Measurements from ENCODE around the gene STK17B. TPM values are rescaled to one million over a fixed set of nuclear protein-coding genes. Genes with fewer than 3 reads are reported as not detected.

STK17B gene
- total RNA-seq, 3 donors from 2014 or later: 51.7 to 85.8 (median 57.7) TPM

GRCh38 chr2:196205881-196206435, 34.6 kb upstream of the STK17B start:
- TF ChIP-seq, protein P1, sequence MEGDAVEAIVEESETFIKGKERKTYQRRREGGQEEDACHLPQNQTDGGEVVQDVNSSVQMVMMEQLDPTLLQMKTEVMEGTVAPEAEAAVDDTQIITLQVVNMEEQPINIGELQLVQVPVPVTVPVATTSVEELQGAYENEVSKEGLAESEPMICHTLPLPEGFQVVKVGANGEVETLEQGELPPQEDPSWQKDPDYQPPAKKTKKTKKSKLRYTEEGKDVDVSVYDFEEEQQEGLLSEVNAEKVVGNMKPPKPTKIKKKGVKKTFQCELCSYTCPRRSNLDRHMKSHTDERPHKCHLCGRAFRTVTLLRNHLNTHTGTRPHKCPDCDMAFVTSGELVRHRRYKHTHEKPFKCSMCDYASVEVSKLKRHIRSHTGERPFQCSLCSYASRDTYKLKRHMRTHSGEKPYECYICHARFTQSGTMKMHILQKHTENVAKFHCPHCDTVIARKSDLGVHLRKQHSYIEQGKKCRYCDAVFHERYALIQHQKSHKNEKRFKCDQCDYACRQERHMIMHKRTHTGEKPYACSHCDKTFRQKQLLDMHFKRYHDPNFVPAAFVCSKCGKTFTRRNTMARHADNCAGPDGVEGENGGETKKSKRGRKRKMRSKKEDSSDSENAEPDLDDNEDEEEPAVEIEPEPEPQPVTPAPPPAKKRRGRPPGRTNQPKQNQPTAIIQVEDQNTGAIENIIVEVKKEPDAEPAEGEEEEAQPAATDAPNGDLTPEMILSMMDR (IDR thresholded peaks at IDR 0.05): no peak
- peak in 1 of 3 donors; percentile 60 for TF ChIP-seq POLR2AphosphoS5 (IDR thresholded peaks at IDR 0.05)
- TF ChIP-seq POLR2A (IDR thresholded peaks at IDR 0.05): no peak
- Histone ChIP-seq H3K27me3 (no peaks in the 10 kb centered on the region), H3K9me3 (no peaks in the 10 kb centered on the region), H3K4me3 (no peak overlapping the region), H3K36me3 (no peaks in the 10 kb centered on the region), H3K4me1 (peaks cover 3 to 14% of the 10 kb centered on the region in 2 donors), H3K27ac (peak overlapping the region; percentile 46 to 77)
- DNase-seq (ENCODE audit: low spot score in 2 of 2): no peak
- intact Hi-C loops (cut with DNase I; ENCODE audit: low total_unique reads): no loop called here

DNA sequence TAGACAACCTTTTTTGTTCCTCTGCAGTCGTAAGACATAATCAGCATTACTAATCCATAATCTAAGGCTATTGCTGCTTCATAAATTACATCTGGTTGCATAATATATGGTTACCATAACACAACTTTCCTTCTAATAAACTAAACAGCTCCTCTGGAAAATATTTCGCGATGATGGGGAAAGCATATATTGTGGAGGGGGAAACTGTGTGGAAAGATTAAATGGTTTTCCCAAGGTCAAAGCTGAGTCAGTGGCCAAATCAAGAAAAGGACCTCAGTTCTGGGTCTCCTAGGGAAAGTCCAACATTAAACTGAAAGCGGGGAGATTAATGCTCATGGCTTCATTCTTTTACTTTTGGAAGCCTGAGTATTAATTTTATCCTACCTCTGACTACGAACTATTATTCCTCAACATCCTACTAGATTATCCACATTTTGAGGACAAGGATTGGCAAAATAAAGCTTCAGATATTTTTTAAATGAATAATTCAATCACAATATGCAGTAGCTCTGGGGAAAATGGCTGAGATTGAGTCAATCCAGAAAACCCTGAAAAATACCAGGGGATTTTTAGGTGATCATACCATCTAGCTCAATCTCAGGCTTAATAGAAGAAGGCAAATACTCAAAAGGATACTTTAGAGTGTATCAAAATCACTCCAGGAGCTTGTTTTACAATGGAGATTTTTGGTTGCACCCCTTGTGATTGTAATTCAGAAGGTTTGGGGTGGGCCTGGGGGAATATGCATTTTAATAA, 33.8 kb upstream of the STK17B start:
- H3K27ac ChIP-seq: no peak overlapping the region

DNA sequence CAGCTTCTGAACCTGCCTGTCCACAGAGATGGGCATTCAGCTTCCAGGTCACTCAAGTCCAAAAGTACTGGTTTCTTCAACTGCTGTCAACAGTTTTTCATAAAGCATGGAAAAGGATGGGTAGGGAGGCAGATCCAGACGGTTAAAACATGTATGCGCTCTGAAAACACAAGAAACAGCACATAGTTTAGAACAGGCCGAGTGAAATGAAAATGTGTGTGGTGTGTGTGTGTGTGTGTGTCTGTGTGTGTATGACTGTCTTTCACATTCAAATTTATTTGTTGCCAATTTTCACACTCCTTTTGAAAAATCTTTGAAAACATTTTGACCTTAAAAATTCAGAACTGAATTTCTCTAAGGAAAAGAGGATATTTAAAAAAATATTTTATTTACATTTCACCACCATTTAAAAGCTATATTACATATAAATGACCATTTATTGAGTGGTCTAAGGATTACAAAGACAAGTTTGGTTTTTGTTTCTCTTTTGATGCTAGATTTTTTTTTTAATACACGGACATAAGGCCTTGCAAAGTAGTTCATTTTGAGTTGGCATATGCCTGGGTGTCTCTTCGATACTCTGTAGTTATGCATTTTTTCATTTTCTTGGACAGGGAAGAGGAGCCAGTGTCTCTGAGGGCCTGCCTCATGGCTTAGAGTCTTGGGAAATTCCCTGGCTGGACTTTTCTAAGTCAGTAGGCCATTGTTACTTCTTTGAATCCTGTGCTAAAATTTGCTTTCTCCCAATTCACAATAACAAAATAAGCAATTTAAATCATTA, 30.0 kb upstream of the STK17B start:
- H3K9me3 ChIP-seq: no peaks in the 10 kb centered on the region
- no peak for DNase-seq (ENCODE audit: low spot score in 2 of 2)
- peak overlapping the region in 1 of 2 donors; percentile 43 for H3K27ac ChIP-seq
- peaks cover under 1 to 14% of the 10 kb centered on the region in 2 donors for H3K4me1 ChIP-seq
- intact Hi-C loops (cut with DNase I; ENCODE audit: low total_unique reads): no loop called here
- H3K4me3 ChIP-seq: no peak overlapping the region
- no peaks in the 10 kb centered on the region for H3K36me3 ChIP-seq
- TF ChIP-seq POLR2A (IDR thresholded peaks at IDR 0.05): no peak
- TF ChIP-seq, protein P1 (IDR thresholded peaks at IDR 0.05): no peak
- TF ChIP-seq POLR2AphosphoS5 (IDR thresholded peaks at IDR 0.05): no peak
- H3K27me3 ChIP-seq: no peaks in the 10 kb centered on the region

More for the DNA sequence above, 33.8 kb upstream of the STK17B start:
- no peak for TF ChIP-seq POLR2AphosphoS5 (IDR thresholded peaks at IDR 0.05)
- TF ChIP-seq, protein P1 (IDR thresholded peaks at IDR 0.05): no peak
- no peak for TF ChIP-seq POLR2A (IDR thresholded peaks at IDR 0.05)
- Histone ChIP-seq H3K36me3 (no peaks in the 10 kb centered on the region), H3K9me3 (no peaks in the 10 kb centered on the region), H3K4me1 (peaks cover 3 to 14% of the 10 kb centered on the region in 2 donors), H3K27me3 (no peaks in the 10 kb centered on the region), H3K4me3 (no peak overlapping the region)
- DNase-seq (ENCODE audit: low spot score in 2 of 2): no peak
- intact Hi-C loops (cut with DNase I; ENCODE audit: low total_unique reads): no loop called here

DNA sequence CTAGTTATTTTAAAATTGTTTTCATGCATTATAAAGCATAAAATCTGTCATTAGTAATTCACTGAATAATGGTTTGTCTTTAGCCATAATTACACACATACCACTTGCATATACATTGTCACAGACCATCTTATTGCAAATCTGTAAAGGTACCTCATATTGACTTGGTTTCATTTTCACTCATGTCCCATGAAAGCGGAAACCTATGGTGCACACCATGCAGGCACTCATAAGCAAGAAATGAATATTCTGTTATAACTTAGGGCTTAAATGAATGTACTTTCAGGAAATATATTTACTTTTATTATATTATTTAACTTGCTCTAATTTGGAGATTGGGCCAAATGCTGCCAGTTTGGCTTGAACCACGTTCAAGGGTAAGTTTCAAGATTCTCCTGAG, 29.2 kb upstream of the STK17B start:
- TF ChIP-seq, protein P1 (IDR thresholded peaks at IDR 0.05): no peak
- TF ChIP-seq POLR2AphosphoS5 (IDR thresholded peaks at IDR 0.05) (no peak), POLR2A (IDR thresholded peaks at IDR 0.05) (no peak)
- Histone ChIP-seq H3K4me1 (peaks cover 0 to 10% of the 10 kb centered on the region in 2 donors), H3K9me3 (no peaks in the 10 kb centered on the region), H3K36me3 (no peaks in the 10 kb centered on the region), H3K4me3 (no peak overlapping the region), H3K27me3 (no peaks in the 10 kb centered on the region), H3K27ac (no peak overlapping the region)
- intact Hi-C loops (cut with DNase I; ENCODE audit: low total_unique reads): no loop called here
- DNase-seq (ENCODE audit: low spot score in 2 of 2): no peak
